Measurements from ENCODE around the gene KCNG4.

The KCNG4 gene

GRCh38 chr16:84268291-84269040 lies 28.7 kb upstream of the KCNG4 start:
- CTCF ChIA-PET = interaction anchor here (0.9 to 5.9 kb wide), 3 partner anchors 8 to 30 kb away, joined by 3 to 52 read pairs (median 3); no protein-coding TSS in a partner anchor
- TF ChIP-seq, protein P1, sequence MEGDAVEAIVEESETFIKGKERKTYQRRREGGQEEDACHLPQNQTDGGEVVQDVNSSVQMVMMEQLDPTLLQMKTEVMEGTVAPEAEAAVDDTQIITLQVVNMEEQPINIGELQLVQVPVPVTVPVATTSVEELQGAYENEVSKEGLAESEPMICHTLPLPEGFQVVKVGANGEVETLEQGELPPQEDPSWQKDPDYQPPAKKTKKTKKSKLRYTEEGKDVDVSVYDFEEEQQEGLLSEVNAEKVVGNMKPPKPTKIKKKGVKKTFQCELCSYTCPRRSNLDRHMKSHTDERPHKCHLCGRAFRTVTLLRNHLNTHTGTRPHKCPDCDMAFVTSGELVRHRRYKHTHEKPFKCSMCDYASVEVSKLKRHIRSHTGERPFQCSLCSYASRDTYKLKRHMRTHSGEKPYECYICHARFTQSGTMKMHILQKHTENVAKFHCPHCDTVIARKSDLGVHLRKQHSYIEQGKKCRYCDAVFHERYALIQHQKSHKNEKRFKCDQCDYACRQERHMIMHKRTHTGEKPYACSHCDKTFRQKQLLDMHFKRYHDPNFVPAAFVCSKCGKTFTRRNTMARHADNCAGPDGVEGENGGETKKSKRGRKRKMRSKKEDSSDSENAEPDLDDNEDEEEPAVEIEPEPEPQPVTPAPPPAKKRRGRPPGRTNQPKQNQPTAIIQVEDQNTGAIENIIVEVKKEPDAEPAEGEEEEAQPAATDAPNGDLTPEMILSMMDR (IDR thresholded peaks at IDR 0.05; ENCODE audit: insufficient read depth, low read length, missing control alignments) = no peak
- no peak overlapping the region for H3K4me3 ChIP-seq (ENCODE audit: low read depth, low read length)
- no peak for DNase-seq (ENCODE audit: low read depth, low spot score)
- POLR2A ChIA-PET = no interaction called here

DNA sequence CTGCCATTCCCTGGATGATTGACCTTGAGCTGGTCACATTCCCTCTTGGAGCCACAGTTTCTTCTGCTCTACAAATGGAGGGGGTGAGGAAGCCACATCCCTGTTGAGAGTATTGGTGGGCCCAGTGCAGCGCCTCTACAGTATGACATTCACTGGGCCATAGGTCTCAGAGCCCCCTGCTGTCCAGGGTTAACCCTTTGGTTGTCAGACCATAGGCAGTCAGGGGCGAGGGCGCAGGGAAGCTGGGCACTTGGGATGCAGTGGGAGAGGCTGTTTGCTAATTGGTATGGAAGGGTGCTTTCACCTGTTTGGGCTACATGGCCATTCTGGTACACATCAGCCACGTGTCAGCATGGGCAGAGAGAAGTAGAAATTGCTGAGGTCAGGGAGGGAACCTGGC lies 27.6 kb upstream of the KCNG4 start:
- ChIA-PET CTCF (interaction anchor here (0.6 to 5.9 kb wide), 3 partner anchors 9 to 151 kb away, joined by 3 to 52 read pairs (median 3); partner anchors contain the start of gene MBTPS1), POLR2A (no interaction called here)
- DNase-seq (ENCODE audit: low read depth, low spot score) = no peak
- TF ChIP-seq, protein P1 (IDR thresholded peaks at IDR 0.05; ENCODE audit: insufficient read depth, low read length, missing control alignments) = no peak
- no peak overlapping the region for H3K4me3 ChIP-seq (ENCODE audit: low read depth, low read length)

- POLR2A ChIA-PET = no interaction called here
- DNase-seq (ENCODE audit: low read depth, low spot score) = no peak
- CTCF ChIA-PET = interaction anchor here (5.9 kb wide), 1 partner anchor 10 kb away, joined by 52 read pairs; no protein-coding TSS in a partner anchor
- TF ChIP-seq, protein P1 (IDR thresholded peaks at IDR 0.05; ENCODE audit: insufficient read depth, low read length, missing control alignments) = no peak
- no peak overlapping the region for H3K4me3 ChIP-seq (ENCODE audit: low read depth, low read length)
Measured at GRCh38 chr16:84266451-84266850, 26.6 kb upstream of the KCNG4 start.

DNA sequence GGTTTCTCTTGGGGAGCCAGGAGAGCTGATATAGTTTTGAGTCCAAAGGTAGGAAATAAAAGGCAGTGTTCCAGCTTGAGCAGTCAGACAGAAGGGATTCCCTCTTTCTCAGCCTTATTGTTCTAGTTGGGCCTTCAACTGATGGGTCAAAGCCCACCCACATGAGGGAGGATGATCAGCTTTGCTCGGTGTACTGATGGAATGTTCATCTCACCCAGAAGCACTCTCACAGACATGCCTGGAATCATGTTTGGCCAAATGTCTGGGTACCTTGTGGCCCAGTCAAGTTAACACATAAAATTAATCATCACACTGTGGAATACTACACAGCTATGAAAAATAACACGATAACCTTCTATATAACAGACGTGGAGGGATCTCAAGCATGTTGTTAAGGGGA lies 23.1 kb upstream of the KCNG4 start:
- DNase-seq (ENCODE audit: low read depth, low spot score) = no peak
- no peak overlapping the region for H3K4me3 ChIP-seq (ENCODE audit: low read depth, low read length)
- POLR2A ChIA-PET = no interaction called here
- CTCF ChIA-PET = interaction anchor here (1.4 to 1.6 kb wide), 2 partner anchors 14 to 221 kb away, joined by 4 to 6 read pairs; no protein-coding TSS in a partner anchor
- TF ChIP-seq, protein P1 (IDR thresholded peaks at IDR 0.05; ENCODE audit: insufficient read depth, low read length, missing control alignments) = no peak

GRCh38 chr16:84262031-84262430 lies 22.2 kb upstream of the KCNG4 start:
- ChIA-PET POLR2A (no interaction called here), CTCF (interaction anchor here (1.4 kb wide), 1 partner anchor 15 kb away, joined by 6 read pairs; no protein-coding TSS in a partner anchor)
- TF ChIP-seq, protein P1 (IDR thresholded peaks at IDR 0.05; ENCODE audit: insufficient read depth, low read length, missing control alignments) = no peak
- no peak overlapping the region for H3K4me3 ChIP-seq (ENCODE audit: low read depth, low read length)
- no peak for DNase-seq (ENCODE audit: low read depth, low spot score)

- CTCF ChIA-PET = interaction anchor here (1.1 to 1.3 kb wide), 2 partner anchors 11 to 16 kb away, joined by 3 read pairs; no protein-coding TSS in a partner anchor
- DNase-seq (ENCODE audit: low read depth, low spot score) = no peak
- TF ChIP-seq, protein P1 (IDR thresholded peaks at IDR 0.05; ENCODE audit: insufficient read depth, low read length, missing control alignments) = no peak
- no peak overlapping the region for H3K4me3 ChIP-seq (ENCODE audit: low read depth, low read length)
- POLR2A ChIA-PET = no interaction called here
Measured at GRCh38 chr16:84260766-84261554, 21.1 kb upstream of the KCNG4 start.

Data from AG04449 (cell line).